ENCODE results near the gene KLF6. TPM values are rescaled to one million over a fixed set of nuclear protein-coding genes. Genes with fewer than 3 reads are reported as not detected.
"Not testable (repeated sequence)": the region's sequence is repeated elsewhere in the genome, so short reads cannot be mapped to it uniquely, and the experiment has no call there.

KLF6 gene
- polyA plus RNA-seq, 1 experiment: 79.0 TPM

DNA sequence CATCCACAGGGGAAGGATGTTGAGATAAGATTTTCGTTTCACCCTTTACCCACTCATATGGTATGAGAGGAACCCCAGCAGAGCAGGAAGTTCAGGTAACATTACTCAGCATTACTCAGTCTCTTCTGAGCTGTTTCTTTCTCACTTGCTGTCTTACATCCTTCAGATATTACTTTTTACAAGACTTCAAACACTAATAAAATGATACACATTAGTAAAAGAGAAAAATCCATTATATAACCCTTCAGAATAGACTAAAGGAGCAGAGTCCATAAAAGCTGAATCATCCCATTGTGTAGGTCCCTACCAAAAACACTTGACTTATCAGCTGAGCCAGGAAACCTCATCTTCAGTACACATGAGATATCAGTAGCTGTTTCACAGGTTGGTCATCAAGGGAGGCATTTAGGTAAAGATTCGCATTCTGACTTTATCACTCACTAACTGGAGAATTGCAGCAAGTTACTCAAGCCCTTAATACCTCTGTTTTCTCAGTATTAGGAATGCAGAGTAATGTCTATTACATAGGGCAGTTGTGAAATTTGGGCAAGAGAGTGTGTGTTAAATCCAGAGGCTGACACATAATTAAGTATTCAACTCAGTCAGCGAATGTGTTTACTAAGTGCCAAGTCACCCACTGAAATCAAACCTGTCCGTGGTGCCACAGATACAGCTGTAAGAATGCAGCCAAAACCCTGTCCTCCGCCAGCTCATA, 44.7 kb downstream of the KLF6 start:
- no peak for DNase-seq (ENCODE audit: low read depth)
- POLR2A ChIA-PET: no interaction called here
- TF ChIP-seq CTCF (IDR thresholded peaks at IDR 0.05; ENCODE audit: insufficient read depth, low read depth, low read length): no peak
- Histone ChIP-seq H3K4me3 (ENCODE audit: low read depth, low read length) (no peak overlapping the region), H3K36me3 (ENCODE audit: control insufficient read depth, insufficient read depth, low read length) (no peaks in the 10 kb centered on the region), H3K27me3 (ENCODE audit: control insufficient read depth, insufficient read depth, low read length) (no peaks in the 10 kb centered on the region)
- CTCF ChIA-PET: interaction anchor here (1.4 kb wide), 1 partner anchor 9 kb away, joined by 4 read pairs; no protein-coding TSS in a partner anchor

GRCh38 chr10:3738855-3739350, 46.1 kb downstream of the KLF6 start:
- POLR2A ChIA-PET: no interaction called here
- Histone ChIP-seq H3K36me3 (ENCODE audit: control insufficient read depth, insufficient read depth, low read length) (no peaks in the 10 kb centered on the region), H3K27me3 (ENCODE audit: control insufficient read depth, insufficient read depth, low read length) (no peaks in the 10 kb centered on the region), H3K4me3 (ENCODE audit: low read depth, low read length) (no peak overlapping the region)
- no peak for TF ChIP-seq CTCF (IDR thresholded peaks at IDR 0.05; ENCODE audit: insufficient read depth, low read depth, low read length)
- CTCF ChIA-PET: no interaction called here
- DNase-seq (ENCODE audit: low read depth): no peak

GRCh38 chr10:3737864-3738263, 47.1 kb downstream of the KLF6 start:
- CTCF ChIA-PET: no interaction called here
- POLR2A ChIA-PET: no interaction called here

DNA sequence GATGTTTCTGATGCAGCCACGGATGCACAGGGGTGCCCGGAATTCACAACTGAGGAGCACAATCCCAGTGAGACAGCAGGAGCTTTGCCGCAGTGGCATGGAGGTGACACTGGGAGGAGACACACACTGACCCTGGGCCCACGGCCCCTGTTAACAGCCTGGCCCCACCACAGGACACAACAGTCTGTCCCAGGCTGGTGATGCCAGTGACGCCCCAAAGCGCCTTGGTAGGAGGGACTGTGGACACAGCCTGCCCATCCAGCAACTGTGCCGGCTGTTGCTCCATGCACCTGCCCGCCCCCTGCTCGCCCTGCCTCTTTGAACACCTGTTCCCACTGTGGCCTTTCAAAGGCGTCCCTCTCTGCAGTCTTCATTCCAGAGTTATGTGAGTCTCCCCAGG, 49.8 kb downstream of the KLF6 start:
- ChIA-PET CTCF (interaction anchor here (0.5 to 1.2 kb wide), 2 partner anchors 10 to 429 kb away, joined by 4 to 6 read pairs; no protein-coding TSS in a partner anchor), POLR2A (no interaction called here)
- no peak for DNase-seq (ENCODE audit: low read depth)
- H3K27me3 ChIP-seq (ENCODE audit: control insufficient read depth, insufficient read depth, low read length): no peaks in the 10 kb centered on the region
- H3K36me3 ChIP-seq (ENCODE audit: control insufficient read depth, insufficient read depth, low read length): no peaks in the 10 kb centered on the region
- no peak overlapping the region for H3K4me3 ChIP-seq (ENCODE audit: low read depth, low read length)
- no peak for TF ChIP-seq CTCF (IDR thresholded peaks at IDR 0.05; ENCODE audit: insufficient read depth, low read depth, low read length)

More at GRCh38 chr10:3737864-3738263, 47.1 kb downstream of the KLF6 start:
- Histone ChIP-seq H3K27me3 (ENCODE audit: control insufficient read depth, insufficient read depth, low read length) (no peaks in the 10 kb centered on the region), H3K36me3 (ENCODE audit: control insufficient read depth, insufficient read depth, low read length) (no peaks in the 10 kb centered on the region), H3K4me3 (ENCODE audit: low read depth, low read length) (no peak overlapping the region)
- TF ChIP-seq CTCF (IDR thresholded peaks at IDR 0.05; ENCODE audit: insufficient read depth, low read depth, low read length): no peak
- DNase-seq (ENCODE audit: low read depth): no peak

DNA sequence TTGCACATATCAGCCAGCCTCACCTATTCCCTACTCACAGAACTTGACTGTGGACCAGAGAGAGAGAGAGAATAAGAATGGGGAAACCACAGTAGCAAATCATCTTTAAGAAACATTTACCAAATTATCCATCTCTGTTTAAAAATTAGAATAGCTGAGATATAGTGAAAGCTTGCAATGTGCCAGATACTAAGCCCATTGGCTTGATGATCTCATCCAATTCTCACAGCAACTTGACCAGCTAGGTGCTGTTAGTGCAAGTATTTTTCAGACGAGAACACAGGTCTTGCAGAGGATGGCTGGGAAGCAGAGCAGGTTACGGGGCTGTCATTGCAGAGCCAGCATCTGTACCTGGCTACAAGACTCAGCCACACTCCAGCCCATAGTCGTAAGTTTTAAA, 50.9 kb downstream of the KLF6 start:
- no peak for DNase-seq (ENCODE audit: low read depth)
- POLR2A ChIA-PET: no interaction called here
- Histone ChIP-seq H3K4me3 (ENCODE audit: low read depth, low read length) (no peak overlapping the region), H3K27me3 (ENCODE audit: control insufficient read depth, insufficient read depth, low read length) (no peaks in the 10 kb centered on the region), H3K36me3 (ENCODE audit: control insufficient read depth, insufficient read depth, low read length) (no peaks in the 10 kb centered on the region)
- CTCF ChIA-PET: interaction anchor here (0.9 kb wide), 1 partner anchor 124 kb away, joined by 4 read pairs; no protein-coding TSS in a partner anchor
- TF ChIP-seq CTCF (IDR thresholded peaks at IDR 0.05; ENCODE audit: insufficient read depth, low read depth, low read length): no peak

GRCh38 chr10:3732183-3732582, 52.8 kb downstream of the KLF6 start:
- H3K4me3 ChIP-seq (ENCODE audit: low read depth, low read length); CTCF ChIA-PET; POLR2A ChIA-PET; DNase-seq (ENCODE audit: low read depth); H3K27me3 ChIP-seq (ENCODE audit: control insufficient read depth, insufficient read depth, low read length); H3K36me3 ChIP-seq (ENCODE audit: control insufficient read depth, insufficient read depth, low read length): not testable (repeated sequence)
